Activated gamma-delta T cell treated with Interleukin-2 at 50 U/mL for 16 hours (primary cell): ENCODE results near the gene SGMS1.

Experiments
- DNase-seq: peaks from one replicate; pipeline ENCODE4 v3.0.0-alpha.2; 2020

The SGMS1 gene

DNA sequence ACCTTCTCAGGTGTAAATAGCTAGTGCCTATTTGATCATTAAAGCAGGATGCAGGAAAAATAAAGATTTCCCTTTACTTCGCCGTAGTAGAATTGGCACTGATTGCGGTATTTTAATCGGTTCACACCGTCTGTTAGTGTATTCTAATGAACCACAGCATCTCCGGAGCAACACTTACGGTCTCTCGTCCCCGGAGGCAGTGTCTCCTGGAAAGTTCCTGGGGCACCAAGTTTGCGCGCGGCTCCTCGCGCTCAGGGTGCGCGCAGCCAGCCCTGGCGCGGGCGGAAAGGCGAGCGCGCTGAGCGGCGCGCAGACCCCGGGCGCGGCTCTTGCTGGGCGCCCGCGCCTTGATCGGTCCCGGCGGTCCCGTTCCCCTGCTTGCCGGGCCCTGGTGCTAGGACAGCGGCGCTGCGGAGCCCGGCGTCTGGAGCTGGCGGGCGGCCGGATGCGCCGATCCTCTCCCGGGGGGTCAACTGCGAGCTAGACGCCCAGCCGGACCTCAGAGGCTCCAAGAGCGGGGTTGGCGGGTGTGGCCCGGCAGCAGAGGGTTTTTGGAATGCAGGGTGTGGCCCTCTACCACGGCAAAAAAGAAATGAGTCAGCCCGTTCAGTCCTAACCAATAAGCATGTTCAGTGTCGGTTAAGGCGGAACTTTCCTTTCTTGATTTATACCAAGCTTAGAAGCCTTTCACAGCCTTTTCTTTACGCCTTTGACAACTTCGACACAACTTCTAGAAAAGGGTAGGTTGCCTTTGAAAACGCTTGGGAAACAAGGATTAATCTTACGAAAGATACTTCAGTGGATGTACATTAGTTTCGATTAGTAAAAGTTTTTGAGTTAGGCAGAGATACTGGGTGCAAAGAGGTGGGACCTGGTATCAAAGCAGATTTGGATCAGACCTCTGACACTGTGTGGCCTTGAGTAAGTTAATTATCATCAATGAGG, 205.6 kb downstream of the SGMS1 start:
- DNase-seq = peak; percentile 6

DNA sequence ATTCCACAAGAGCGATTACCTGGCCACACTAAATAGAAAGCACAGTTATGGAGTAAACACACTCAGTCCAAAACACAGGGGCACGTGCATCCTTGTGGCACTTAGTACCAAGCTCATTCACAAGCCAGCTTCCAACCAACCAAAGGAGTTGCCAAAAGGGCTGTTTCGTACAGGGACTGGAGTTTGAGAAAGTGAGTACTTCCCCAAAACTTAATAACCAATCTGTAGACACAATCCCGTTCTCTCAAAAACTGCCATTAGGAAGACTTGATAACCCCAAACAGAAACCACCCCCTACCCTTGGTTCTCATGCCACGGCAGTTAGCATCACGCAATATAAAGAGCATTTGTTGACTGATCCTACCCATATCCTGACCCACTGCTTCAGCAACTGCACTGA, 206.3 kb downstream of the SGMS1 start:
- DNase-seq = no peak

DNA sequence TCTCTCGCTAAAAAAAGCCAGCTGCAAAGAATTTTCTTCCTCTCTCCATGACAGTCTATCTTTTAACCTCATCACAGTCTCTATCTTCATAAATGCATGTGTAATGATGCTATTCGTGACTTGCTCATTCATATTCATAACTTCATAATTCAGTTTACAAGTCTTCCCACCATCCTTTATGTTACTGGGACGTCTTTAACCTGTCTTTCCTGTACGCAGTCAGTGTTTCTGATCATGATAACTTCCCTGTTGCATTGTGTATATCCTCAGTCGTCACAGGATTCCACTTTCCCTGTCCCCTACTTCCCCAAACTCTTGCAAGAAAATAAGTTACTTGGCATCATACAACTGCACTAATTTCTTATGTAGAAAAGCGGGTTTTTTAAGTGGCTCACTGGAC, 206.9 kb downstream of the SGMS1 start:
- DNase-seq = no peak

DNA sequence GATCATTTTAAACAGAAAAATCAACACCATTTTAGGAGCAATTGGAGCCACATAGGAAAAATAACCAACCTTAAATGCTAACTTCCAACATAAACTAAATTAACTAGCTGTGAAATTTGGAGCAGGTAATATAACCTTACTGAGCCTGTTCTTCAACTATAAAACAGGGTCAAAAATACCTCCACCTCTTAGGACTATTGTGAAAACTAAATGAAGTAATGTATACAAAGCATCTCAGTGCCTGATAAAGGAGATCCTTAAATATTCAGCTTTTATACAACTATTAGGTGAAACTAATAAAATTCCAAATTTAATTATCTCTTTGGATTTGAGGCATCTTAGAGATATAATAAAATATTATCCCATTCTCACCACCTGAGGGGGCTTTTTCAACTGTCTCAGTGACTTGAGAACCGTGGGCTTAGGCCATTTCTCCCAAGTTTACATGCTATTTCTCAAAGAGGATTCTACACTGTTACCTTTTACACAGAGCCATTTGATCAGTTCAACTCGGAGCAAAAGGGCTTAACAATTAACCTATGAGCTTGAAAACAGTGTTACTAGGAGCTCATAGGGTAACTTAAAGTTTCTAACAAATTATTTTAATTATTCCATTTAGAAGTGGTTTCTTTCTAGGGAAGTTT, 207.5 kb downstream of the SGMS1 start:
- DNase-seq = no peak

DNA sequence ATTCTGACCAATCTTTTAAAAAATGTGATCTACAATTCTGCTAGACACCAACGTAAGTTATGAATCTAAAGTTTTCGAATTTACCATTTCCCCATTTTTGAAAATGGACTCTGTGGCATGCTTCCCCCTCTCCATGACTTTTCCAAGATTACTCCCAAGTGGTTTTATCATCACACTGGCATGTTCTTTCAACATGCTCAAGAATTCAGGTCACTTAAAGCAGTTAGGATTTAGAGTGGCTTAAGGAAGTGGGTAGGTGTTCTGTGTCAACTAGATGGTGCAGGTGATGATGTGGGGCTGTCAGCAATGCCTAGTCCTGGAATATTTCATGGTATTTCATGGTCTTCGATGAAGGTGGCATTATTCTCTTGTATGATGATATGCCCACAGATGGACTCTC, 208.5 kb downstream of the SGMS1 start:
- DNase-seq = no peak

DNA sequence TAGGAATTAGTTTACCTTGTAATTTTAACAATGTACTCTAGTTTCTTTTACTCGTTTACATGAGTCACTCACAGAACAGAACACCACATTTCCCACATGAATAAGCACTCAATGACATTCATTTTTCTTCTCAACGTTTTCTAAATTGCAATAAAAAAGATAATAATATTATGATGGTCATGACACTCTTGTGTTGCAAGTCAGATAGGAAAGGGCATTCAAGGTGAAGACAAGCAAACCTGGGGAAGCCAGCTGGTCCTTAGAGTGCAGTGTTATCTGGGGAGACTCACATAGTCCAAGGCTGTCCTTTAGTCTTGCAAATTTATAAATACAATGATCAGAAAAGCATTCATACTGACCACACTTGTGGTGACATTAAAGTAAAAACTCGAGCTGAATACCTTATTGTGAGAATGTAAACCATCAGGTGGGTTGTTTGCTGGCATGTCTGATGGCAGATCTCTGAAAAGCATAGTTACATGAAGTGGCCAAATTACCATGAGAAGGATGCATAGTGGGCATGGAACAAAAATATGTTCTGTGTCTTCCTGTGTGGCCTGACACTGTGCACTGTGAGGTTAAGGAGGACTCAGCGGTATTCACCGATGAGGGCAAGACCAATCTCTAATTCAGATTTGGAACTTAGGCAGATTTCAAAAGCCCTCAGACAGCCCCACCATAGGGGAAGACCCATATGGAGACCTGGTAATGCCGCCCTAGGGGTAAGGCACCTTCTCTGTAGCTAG, 213.5 kb downstream of the SGMS1 start:
- no peak for DNase-seq

DNA sequence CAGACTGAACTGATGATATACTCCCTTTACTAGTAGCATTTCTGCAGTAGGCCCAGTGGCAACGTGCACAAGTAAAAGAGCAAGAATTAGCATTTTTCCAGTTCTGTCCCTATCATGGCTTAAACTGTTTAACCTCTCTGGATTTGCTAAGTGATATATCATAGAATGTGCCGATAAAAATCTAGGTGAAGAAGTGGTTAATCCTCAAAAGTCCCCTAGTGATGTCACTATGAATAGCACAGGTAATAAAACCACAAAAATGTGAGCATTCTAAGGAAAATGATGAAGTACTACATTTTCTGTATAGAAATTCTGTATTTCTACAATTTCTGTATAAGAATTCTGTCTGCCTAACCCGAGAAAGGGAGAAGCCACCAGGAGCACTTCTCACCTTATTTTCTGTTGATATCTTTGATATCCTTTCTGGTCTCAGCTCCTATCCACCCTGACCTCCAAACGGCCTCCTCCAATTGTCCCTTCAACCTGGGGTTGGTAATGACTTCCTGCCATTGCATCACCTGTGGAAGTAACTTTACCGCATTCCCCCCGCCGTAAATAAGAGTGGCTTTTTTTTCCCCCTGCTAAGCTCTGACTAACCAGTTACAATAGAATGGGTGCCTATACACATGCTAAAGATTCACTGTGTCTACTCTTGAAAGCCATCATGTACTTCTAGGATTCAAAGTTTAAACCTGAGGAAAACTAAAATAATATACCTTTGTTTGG, 216.5 kb downstream of the SGMS1 start:
- no peak for DNase-seq

DNA sequence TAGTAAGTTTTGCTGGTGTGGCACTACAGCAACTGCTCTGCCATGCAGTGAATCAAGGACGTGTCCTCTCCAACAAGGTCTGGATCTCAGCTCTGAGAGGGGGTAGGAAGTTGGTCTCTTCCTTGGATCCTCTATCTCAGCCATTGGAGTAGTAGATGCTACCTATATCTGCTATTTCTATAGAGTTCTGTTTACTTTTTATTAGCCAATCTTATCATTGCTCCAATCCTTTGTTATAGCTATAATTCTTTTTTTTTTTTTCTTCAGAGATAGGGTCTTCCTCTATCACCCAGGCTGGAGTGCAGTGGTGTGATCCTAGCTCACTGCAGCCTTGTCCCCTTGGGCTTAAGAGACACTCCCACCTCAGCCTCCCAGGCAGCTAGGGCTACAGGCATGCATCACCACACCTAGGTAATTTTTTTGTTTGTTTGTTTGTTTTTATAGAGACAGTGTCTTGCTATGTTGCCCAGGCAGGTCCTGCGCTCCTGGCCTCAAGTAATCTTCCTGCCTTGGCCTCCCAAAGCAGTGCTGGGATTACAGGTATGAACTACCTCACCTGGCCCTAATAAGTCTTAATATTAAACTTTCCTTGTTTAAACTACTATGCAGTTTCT, 217.2 kb downstream of the SGMS1 start:
- no peak for DNase-seq

DNA sequence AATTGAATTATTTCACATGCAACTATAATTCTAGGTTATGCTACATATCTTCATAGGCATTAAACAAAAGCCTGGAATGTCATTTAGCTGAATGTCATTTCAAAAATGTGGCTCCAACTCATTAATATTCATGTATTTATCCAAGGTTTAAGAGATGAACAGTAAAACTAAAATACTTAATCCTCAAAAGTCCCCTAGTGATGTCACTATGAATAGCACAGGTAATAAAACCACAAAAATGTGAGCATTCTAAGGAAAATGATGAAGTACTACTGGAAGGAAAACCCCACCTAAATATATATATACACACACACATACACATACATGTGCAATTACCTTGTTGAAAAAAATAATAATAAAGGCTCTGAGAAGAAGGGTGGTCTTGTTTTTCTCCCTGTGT, 218.0 kb downstream of the SGMS1 start:
- no peak for DNase-seq

DNA sequence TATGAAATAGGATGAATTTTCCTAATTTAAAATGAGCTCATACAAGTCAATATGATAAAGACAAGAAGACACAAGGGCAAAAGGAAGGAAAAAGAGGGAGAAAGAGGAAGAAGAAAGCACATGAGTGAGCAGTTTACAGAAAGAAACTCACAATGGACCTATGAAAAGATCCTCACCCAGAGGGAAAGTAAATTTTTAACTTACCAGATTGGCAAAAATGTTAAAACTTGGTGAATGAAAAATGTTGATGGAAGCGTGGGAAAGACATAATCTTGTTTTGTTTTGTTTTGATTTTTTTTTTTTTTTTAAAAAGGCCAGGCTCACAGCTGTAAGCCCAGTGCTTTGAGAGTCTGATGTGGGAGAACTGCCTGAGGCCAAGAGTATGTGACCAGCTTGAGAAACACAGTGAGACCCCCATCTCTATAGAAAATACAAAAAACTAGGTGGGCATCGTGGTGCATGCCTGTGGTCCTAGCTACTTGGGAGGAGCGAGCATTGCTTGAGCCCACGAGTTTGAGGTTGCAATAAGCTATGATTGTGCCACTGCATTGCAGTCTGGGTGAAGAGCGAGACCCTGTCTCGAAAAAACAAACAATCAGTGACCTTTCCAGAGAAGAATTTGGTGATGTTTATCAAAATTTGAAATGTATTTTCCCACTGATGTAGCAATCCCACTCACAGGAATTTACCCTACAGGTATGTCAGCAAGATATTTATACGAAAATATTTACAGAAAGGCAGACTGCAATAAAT, 219.6 kb downstream of the SGMS1 start:
- DNase-seq = no peak

DNA sequence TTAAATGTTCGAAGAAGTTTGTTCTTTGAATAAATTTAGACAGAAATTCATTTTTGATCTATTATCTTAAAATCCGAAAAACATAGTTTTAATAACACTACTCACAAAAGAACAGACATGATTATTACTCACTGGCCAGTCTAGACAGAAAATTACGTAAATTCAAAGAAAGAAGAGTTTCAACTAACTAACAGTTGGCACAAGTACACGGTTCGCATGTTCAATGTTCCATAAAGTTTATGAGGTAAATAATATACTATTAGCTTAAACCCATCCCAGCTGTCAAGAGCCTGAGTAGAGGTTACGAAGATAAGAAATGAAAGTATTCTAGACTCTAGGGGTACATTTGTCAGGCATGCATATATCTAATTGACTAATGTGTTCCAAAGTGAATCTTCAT, 220.7 kb downstream of the SGMS1 start:
- DNase-seq = no peak

DNA sequence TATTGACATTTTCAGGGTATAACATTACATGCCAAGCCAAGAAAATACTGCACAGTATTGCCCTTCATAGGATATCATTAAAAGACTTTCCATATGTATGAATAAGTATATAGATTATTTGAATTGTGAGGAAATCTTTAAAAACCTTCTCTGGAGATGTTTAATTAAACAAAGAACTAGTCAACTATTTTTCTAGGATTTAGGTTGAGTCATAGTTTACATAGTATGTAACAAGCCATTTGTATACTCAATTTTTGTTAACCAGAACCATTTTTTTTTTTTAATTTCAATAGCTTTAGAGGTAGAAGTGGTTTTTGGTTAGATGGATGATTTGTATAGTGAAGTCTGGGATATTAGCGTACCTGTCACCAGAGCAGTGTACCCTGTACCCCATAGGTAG, 221.3 kb downstream of the SGMS1 start:
- no peak for DNase-seq

DNA sequence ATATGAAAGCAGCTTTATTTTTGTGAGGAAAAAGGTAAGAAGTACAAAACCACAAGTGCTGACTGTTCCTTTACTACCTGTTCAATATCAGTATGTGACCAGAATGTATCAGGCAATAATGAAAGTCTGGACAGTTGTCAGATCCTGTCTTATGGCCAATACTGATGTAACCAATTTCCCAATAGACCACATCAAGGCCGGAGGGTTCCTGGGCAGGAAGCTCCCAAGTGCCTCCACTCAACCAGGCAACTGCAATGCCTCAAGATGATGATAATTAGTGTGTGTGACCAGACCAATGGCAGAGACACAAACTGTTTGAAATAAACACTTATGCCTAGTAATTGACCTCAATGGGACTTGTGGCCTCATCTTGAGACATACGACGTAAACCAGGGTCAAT, 223.1 kb downstream of the SGMS1 start:
- DNase-seq = no peak

DNA sequence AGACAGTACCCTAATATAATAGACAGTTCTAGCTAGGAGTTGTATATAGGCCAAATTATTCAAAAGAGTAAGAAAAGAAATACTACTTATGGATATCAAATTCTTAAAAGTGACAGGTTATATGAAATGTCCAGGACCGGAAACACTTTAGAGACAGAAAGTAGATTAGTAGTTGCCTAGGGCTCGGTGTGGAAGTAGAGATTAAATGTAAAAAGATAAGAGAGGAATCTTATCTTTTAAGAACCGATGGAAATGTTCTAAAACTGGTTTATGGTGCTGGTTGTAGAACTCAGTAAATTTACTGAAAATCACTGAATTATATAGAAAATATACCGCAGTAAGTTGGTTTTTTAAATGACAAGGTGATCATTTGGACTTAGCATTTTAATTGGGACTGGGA, 224.9 kb downstream of the SGMS1 start:
- DNase-seq = no peak

DNA sequence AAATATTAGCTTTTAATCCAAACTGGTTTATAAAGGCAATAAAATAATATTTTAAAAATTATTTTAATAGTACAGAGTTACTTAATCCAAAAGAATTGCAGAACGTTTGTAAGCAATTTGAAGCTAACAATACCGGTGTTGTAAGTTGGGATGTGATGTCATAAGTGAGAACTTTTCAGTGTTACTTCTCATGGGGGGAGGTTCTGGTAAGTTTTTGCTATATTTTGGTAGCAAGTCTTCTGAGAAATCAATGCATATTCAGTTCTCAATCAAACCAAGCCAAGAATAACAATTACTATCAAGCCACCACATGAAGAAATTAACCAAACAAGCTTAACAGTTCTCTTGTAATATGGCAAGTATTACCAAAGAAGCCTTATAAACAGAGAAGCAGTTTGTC, 225.4 kb downstream of the SGMS1 start:
- no peak for DNase-seq

DNA sequence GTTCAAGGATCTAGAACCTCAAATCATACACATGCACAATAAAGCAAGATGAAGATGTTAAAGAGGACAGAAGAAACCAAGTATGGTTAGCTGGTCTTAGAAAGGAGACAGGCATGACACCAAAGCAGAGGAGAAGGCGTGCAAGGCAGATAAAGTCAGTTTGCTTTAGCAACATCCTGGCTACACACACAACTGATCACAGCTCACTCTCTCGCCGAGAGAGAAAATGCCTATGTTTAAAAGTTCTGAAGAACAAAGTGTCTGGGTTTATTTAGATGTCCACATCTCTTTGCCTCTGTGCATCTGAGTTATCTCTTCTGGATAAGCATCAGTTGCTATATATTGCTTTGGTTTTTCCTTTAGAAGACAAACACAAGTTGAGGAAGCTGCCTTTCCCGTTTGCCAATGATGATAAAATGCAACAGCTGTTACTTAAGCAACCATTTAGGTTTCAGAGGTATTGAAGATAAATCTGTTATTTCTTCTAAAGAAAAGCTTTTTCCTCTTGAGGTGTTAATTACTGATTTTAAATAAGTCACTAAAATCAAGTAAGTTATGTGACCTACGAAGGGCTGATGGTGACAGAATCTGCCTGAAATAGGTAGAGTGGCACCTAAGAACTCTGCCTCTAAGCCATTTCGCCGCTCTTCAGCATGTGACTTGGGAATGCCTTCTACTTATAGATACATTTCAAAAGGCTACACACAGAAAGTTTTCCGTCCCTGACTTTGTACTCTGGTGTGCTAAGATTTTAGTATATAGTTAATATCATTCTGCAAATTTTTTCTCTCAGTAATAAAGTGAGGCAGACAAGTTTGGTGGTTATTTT, 226.2 kb downstream of the SGMS1 start:
- DNase-seq = no peak

DNA sequence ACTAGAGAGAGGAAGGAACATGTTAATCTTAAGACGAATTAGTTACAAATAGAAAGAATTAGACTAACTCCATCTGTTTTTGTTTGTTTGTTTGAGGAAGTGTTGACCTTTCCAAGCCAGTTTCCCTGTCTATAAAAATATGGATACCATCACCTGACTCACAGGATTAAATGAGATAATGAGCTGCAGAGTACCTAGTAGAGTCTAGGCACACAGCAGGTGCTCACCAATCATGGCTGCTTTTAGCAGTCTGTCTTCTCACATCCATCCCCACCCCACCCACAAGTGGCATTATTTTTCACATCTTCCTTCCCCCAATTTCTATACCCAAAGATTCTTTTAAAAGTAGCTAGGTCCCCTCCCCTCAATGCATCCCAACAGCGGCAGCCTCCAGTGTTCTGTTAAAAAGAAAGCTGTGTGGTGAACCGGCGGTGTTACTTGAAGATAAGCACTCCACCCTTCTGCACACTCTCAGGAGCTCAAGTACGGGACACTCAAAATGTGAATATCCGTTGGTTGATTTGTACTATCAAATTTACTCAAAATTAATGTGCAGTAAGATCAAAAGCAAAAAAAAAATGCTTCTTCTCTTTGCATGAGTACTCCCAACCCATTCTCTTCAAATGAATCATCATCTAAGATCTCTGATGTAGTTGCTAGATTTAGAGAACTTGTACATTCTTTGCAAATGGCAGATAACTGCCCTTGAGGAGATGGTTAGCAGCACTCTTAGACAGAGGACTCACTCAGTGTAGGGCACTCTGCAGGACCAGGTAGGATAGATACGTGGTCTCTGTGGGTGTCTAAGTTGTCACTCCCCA, 227.1 kb downstream of the SGMS1 start:
- no peak for DNase-seq

DNA sequence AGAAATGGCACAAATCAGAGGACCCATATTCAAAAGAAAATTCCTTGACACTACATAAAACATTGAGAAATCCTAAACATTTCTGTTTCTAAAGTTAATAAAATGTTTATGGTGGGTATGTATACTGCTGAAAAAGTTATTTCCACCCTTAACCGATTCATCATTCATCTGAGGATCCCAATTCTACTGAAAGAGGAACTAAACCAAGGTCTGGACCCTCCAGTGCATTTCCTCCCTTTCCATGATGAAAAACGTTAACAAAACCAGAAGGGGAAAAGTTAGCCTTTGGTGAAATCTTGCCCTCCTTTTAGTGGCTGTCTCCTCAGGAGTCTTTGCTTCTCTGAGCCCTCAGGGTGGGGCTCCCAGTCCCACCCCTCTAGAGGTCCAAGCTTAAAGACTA, 227.9 kb downstream of the SGMS1 start:
- no peak for DNase-seq

DNA sequence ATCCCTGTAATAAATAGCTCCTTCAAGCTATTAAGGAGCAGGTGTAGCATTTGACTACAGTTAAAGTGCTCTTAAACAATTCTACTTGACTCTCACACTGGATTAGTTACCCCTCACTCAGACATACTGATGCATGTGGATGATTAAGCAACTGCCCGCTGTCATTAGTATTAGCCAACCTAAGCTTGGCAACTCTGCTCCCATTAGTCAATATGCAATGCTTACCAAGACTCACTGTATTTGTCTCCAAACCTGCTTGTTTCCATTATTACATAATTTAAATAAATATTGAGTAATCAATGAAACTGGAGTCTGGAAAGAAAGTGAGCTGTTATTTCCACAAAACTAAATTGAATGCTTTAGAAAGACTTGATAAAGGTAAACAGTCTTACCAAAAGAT, 228.5 kb downstream of the SGMS1 start:
- DNase-seq = no peak

DNA sequence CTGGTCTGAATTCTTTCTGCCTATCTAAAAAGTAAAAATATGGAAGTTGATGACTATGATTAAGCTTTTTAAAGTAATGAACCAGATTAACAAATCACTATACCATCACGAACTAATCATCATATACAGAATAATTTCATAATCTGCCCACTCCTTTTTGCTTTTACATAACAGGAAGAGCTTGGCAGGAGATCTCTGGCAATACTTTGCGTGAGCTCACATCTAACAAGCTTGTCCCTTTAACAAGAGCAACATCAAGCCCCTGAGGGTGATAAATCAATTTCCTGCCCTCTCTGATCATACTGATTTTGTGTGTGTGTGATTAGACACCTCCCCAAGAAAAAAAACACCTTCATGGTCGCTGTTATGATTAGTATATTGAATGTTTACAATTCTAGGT, 228.9 kb downstream of the SGMS1 start:
- no peak for DNase-seq
